B cell (primary cell): ENCODE data around the gene MPP1.

Source experiments
- CTCF ChIP-seq: fragments of 200-600 bp; IDR thresholded peaks from one replicate; pipeline ENCODE4 v1.8.0; 2022; ENCODE audit warnings: antibody characterized with exemption, mild to moderate bottlenecking
- EZH2 ChIP-seq: IDR thresholded peaks from 2 replicates; pipeline ENCODE4 v1.6.1; 2012; ENCODE audit warnings: borderline replicate concordance, low read depth, mild to moderate bottlenecking, moderate library complexity, low read length; ENCODE audit not compliant: insufficient read depth, poor library complexity, severe bottlenecking

DNA sequence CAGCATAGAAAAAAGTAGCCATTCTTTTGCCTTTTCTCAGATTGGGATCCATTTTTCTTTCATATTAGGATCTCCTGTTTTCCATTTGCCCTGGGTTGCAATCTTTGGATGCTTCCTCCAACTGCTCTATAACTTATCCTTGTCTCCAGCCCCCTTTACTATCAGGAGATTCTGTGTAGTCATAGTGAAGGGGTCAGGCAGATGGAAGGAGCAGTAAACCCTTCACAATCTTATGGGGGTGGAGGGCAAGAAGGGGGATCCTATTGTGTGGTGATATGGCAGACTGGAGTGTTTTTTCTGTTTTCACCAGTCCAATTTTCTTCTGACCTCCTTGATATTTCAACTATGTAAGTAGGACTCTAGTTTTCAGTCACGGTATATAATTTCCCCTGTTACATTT is 30.9 kb upstream of the MPP1 start:
- no peak for TF ChIP-seq CTCF
- TF ChIP-seq EZH2 = no peak
